Measurements from ENCODE around the gene MINDY2. TPM values are rescaled to one million over a fixed set of nuclear protein-coding genes. Genes with fewer than 3 reads are reported as not detected.

The MINDY2 gene
- total and polyA plus RNA-seq, 3 experiments from 2014 or later: 9.6 to 18.8 (median 12.1) TPM

DNA sequence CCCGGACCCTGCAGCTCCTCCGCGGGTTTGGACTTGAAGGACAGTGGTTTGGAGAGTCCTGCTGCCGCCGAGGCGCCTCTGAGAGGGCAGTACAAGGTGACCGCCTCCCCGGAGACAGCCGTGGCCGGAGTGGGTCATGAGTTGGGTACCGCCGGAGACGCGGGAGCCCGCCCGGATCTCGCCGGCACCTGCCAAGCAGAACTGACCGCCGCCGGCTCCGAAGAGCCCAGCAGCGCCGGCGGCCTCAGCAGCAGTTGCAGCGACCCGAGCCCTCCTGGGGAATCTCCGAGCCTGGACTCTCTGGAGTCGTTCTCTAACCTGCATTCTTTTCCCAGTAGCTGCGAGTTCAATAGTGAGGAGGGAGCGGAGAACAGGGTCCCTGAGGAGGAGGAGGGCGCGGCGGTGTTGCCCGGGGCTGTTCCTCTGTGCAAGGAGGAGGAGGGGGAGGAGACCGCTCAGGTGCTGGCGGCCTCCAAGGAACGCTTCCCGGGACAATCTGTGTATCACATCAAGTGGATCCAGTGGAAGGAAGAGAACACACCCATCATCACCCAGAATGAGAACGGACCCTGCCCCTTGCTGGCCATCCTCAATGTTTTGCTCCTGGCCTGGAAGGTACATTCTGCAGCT lies 634 bp downstream of the MINDY2 start:
- Histone ChIP-seq H3K27ac (ENCODE audit: low read depth, low read length) (peak overlapping the region; percentile 86), H3K4me3 (ENCODE audit: low read length) (peak overlapping the region; percentile 58), H3K4me1 (ENCODE audit: insufficient read depth, low read length) (peaks cover 38% of the 10 kb centered on the region), H3K36me3 (ENCODE audit: insufficient read depth, low read length) (no peaks in the 10 kb centered on the region), H3K9me3 (ENCODE audit: low read length) (no peaks in the 10 kb centered on the region), H3K27me3 (ENCODE audit: insufficient read depth, low read length, poor library complexity, severe bottlenecking) (no peaks in the 10 kb centered on the region)
- Mint-ChIP-seq H3K4me3 (peak overlapping the region in 1 of 7 donors; percentile 98), H3K4me1 (peaks cover 8 to 19% (median 9%) of the 10 kb centered on the region in 3 donors), H3K36me3 (peaks cover 0 to 9% (median 0%) of the 10 kb centered on the region in 3 donors), H3K9me3 (no peaks in the 10 kb centered on the region), H3K27me3 (no peaks in the 10 kb centered on the region), H3K27ac (peak overlapping the region; percentile 78 to 95 (median 90))
- POLR2A ChIA-PET: interaction anchor here (1.1 to 2.4 kb wide), 4 partner anchors 20 to 215 kb away, joined by 4 to 79 read pairs (median 5); partner anchors contain the start of genes ADAM10 and RNF111
- CTCF ChIA-PET: interaction anchor here (1.1 to 6.8 kb wide), 16 partner anchors 8 to 295 kb away, joined by 3 to 58 read pairs (median 4); partner anchors contain the start of gene ADAM10
- peak in 2 of 5 donors; percentile 8 to 29 for DNase-seq

DNA sequence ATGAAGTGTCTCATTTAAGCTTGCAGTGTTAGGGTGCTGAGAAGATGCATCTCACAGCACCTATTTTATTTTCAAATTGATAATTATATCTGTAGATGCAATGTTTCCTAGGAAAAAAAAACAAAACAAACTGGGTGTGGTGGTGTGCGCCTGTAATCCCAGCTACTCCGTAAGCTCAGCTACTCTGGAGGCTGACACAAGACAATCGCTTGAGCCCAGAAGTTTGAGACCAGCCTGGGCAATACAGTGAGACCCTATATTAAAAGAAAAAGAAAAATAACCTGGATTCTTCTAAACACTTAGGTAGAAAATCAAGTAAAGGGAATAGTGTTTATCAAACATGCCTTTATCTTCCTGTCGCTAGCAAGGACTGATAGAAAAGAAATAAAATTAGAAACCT lies 1.9 kb downstream of the MINDY2 start:
- Mint-ChIP-seq H3K27ac (peak overlapping the region in 4 of 8 donors; percentile 13 to 78 (median 39)), H3K4me1 (peaks cover 10 to 26% (median 17%) of the 10 kb centered on the region in 3 donors), H3K27me3 (no peaks in the 10 kb centered on the region), H3K4me3 (peak overlapping the region in 1 of 7 donors; percentile 98), H3K9me3 (no peaks in the 10 kb centered on the region), H3K36me3 (peaks cover 0 to 12% (median 0%) of the 10 kb centered on the region in 3 donors)
- H3K27ac ChIP-seq (ENCODE audit: low read depth, low read length): peak overlapping the region; percentile 5
- peak overlapping the region; percentile 58 for H3K4me3 ChIP-seq (ENCODE audit: low read length)
- H3K36me3 ChIP-seq (ENCODE audit: insufficient read depth, low read length): no peaks in the 10 kb centered on the region
- peaks cover 38% of the 10 kb centered on the region for H3K4me1 ChIP-seq (ENCODE audit: insufficient read depth, low read length)
- ChIA-PET POLR2A (no interaction called here), CTCF (interaction anchor here (6.8 kb wide), 1 partner anchor 24 kb away, joined by 58 read pairs; the partner anchor contains the start of gene ADAM10)
- H3K9me3 ChIP-seq (ENCODE audit: low read length): no peaks in the 10 kb centered on the region
- no peak for DNase-seq
- no peaks in the 10 kb centered on the region for H3K27me3 ChIP-seq (ENCODE audit: insufficient read depth, low read length, poor library complexity, severe bottlenecking)

DNA sequence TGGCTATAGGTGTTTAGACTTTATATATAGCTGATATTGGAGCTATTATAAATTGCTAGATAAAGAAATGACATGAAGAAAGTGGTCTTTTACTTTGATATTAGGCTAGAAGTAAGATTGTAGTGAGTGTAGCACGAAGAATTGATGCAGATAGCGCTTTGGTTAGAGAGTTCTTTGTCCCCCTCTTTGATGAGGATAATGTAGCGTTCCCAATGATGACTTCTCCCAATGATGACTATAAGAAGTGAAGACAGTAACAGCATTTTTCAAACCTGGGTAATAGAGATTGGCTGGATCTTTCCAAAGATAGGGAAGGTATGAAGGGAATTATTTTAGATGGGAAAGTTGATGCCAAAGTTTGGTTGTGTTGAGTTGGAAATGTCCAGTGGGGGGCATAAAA lies 4.3 kb downstream of the MINDY2 start:
- no peaks in the 10 kb centered on the region for H3K9me3 Mint-ChIP-seq
- ChIA-PET CTCF (no interaction called here), POLR2A (no interaction called here)
- Histone ChIP-seq H3K27me3 (ENCODE audit: insufficient read depth, low read length, poor library complexity, severe bottlenecking) (no peaks in the 10 kb centered on the region), H3K9me3 (ENCODE audit: low read length) (no peaks in the 10 kb centered on the region), H3K27ac (ENCODE audit: low read depth, low read length) (no peak overlapping the region), H3K36me3 (ENCODE audit: insufficient read depth, low read length) (no peaks in the 10 kb centered on the region), H3K4me3 (ENCODE audit: low read length) (no peak overlapping the region), H3K4me1 (ENCODE audit: insufficient read depth, low read length) (peaks cover 38% of the 10 kb centered on the region)
- H3K36me3 Mint-ChIP-seq: peaks cover 0 to 19% (median 0%) of the 10 kb centered on the region in 3 donors
- H3K27ac Mint-ChIP-seq: no peak overlapping the region
- peaks cover 17 to 26% (median 25%) of the 10 kb centered on the region in 3 donors for H3K4me1 Mint-ChIP-seq
- no peak overlapping the region for H3K4me3 Mint-ChIP-seq
- no peak for DNase-seq
- H3K27me3 Mint-ChIP-seq: no peaks in the 10 kb centered on the region

DNA sequence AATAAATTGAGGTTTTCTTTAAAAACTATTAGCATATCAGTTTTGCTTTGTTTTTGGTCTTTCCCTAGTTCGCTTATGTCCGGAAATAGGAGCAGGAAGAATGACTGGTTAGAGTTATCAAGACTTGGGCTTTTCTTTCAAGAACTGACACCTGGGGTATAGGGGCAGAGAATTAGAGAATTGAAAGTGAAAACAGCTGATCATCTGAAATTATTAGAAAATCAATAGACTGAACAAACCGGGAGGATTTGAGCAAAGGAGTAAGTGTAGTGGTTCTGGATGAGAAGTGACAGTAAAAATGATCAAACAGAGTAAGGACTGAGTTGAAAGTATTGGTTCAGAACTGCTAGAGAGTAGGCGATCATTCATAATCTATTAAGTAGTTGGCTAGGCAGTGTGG lies 6.0 kb downstream of the MINDY2 start:
- H3K36me3 Mint-ChIP-seq: peaks cover 0 to 18% (median 0%) of the 10 kb centered on the region in 3 donors
- Histone ChIP-seq H3K27ac (ENCODE audit: low read depth, low read length) (no peak overlapping the region), H3K9me3 (ENCODE audit: low read length) (no peaks in the 10 kb centered on the region), H3K27me3 (ENCODE audit: insufficient read depth, low read length, poor library complexity, severe bottlenecking) (no peaks in the 10 kb centered on the region), H3K4me3 (ENCODE audit: low read length) (no peak overlapping the region), H3K36me3 (ENCODE audit: insufficient read depth, low read length) (no peaks in the 10 kb centered on the region), H3K4me1 (ENCODE audit: insufficient read depth, low read length) (peaks cover 38% of the 10 kb centered on the region)
- no peak for DNase-seq
- no peaks in the 10 kb centered on the region for H3K9me3 Mint-ChIP-seq
- H3K27me3 Mint-ChIP-seq: no peaks in the 10 kb centered on the region
- H3K4me1 Mint-ChIP-seq: peaks cover 18 to 28% (median 19%) of the 10 kb centered on the region in 3 donors
- peak overlapping the region in 4 of 7 donors; percentile 5 to 53 (median 12) for H3K4me3 Mint-ChIP-seq
- H3K27ac Mint-ChIP-seq: peak overlapping the region in 2 of 8 donors; percentile 14 to 81
- CTCF ChIA-PET: no interaction called here
- POLR2A ChIA-PET: no interaction called here

DNA sequence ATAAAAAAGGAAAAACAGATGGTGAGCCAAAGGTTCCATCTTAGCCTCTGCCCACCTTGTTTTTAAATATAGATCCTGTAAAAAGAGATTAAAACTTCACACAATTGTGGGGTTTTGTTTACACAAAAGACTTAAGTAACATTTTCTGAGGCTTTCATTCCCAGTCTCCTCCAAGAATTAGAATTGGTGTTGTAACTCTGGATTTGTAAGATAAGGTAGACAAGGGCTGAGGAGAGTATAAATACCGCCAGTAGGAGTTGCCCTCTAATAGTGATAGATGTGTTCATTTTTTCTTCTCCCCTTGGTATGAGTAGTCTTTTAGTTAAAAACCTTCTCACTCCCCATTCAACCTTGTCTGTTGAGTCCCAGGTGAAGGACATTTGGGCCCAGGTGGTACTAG lies 8.5 kb downstream of the MINDY2 start:
- ChIA-PET CTCF (interaction anchor here (2.1 kb wide), 1 partner anchor 9 kb away, joined by 9 read pairs; the partner anchor contains the start of gene MINDY2), POLR2A (no interaction called here)
- Mint-ChIP-seq H3K4me3 (no peak overlapping the region), H3K4me1 (peaks cover 11 to 37% (median 30%) of the 10 kb centered on the region in 3 donors), H3K27ac (peak overlapping the region in 1 of 8 donors; percentile 13), H3K9me3 (no peaks in the 10 kb centered on the region), H3K36me3 (peaks cover 0 to 24% (median 2%) of the 10 kb centered on the region in 3 donors), H3K27me3 (no peaks in the 10 kb centered on the region)
- Histone ChIP-seq H3K9me3 (ENCODE audit: low read length) (no peaks in the 10 kb centered on the region), H3K36me3 (ENCODE audit: insufficient read depth, low read length) (no peaks in the 10 kb centered on the region), H3K4me3 (ENCODE audit: low read length) (no peak overlapping the region), H3K4me1 (ENCODE audit: insufficient read depth, low read length) (peaks cover 15% of the 10 kb centered on the region), H3K27ac (ENCODE audit: low read depth, low read length) (no peak overlapping the region), H3K27me3 (ENCODE audit: insufficient read depth, low read length, poor library complexity, severe bottlenecking) (no peaks in the 10 kb centered on the region)
- DNase-seq: no peak

DNA sequence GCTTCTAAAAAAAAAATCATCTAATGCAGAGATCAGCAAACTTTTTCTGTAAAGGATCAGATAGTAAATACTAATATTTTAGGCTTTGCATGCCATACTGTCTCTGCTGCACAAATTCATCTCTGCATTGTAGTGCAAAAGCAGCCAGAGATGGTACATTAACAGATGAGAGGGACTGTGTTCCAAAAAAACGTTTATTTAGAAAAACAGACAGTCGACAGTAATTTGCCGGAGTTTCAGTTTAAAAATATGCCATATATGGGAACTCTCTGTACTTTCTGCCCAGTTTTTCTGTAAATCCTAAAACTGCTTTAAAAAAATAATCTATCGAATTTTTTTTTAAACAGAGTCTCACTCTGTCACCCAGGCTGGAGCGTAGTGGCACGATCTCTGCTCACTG lies 14.3 kb downstream of the MINDY2 start:
- no peaks in the 10 kb centered on the region for H3K9me3 ChIP-seq (ENCODE audit: low read length)
- Mint-ChIP-seq H3K36me3 (peaks cover 1 to 27% (median 9%) of the 10 kb centered on the region in 3 donors), H3K27me3 (no peaks in the 10 kb centered on the region), H3K4me3 (no peak overlapping the region), H3K9me3 (no peaks in the 10 kb centered on the region), H3K4me1 (peaks cover 0 to 22% (median 15%) of the 10 kb centered on the region in 3 donors), H3K27ac (no peak overlapping the region)
- no peaks in the 10 kb centered on the region for H3K4me1 ChIP-seq (ENCODE audit: insufficient read depth, low read length)
- no peaks in the 10 kb centered on the region for H3K27me3 ChIP-seq (ENCODE audit: insufficient read depth, low read length, poor library complexity, severe bottlenecking)
- CTCF ChIA-PET: no interaction called here
- no peaks in the 10 kb centered on the region for H3K36me3 ChIP-seq (ENCODE audit: insufficient read depth, low read length)
- POLR2A ChIA-PET: no interaction called here
- no peak overlapping the region for H3K27ac ChIP-seq (ENCODE audit: low read depth, low read length)
- no peak overlapping the region for H3K4me3 ChIP-seq (ENCODE audit: low read length)
- DNase-seq: no peak

DNA sequence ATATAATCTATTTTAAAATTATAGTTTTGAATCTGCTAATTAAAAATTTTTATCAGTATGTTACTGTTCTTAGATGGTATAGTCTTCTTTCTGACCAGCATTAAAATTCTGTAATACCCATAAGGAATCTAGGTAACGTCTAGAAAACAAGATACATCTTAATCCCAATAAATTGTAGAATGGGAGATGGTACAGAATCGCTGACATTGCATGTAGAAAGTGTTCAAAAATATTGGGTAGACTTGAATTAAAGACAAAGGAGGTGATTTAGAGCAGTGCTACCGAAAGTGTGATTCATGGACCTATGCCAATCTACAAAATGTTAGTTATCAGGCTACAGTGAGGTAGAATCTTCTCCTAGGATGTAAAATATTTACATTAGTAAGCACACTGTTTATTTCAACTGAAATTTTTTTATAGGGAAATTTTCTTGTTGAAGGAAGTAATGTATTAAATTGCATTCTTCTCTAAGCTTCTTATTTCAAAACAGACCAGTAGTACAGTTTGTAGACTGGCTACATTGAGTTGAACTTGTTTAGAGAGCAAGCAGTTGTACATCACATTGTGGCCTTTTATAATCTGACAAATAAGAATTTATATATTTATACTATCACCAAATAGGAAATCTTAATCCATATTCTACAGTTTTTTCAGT lies 17.1 kb downstream of the MINDY2 start:
- H3K4me3 Mint-ChIP-seq: no peak overlapping the region
- H3K9me3 Mint-ChIP-seq: no peaks in the 10 kb centered on the region
- H3K36me3 Mint-ChIP-seq: peaks cover 5 to 30% (median 18%) of the 10 kb centered on the region in 3 donors
- H3K4me1 ChIP-seq (ENCODE audit: insufficient read depth, low read length): no peaks in the 10 kb centered on the region
- no peak for DNase-seq
- no peaks in the 10 kb centered on the region for H3K9me3 ChIP-seq (ENCODE audit: low read length)
- H3K27me3 ChIP-seq (ENCODE audit: insufficient read depth, low read length, poor library complexity, severe bottlenecking): no peaks in the 10 kb centered on the region
- no peak overlapping the region for H3K27ac ChIP-seq (ENCODE audit: low read depth, low read length)
- H3K4me1 Mint-ChIP-seq: peaks cover 0 to 18% (median 3%) of the 10 kb centered on the region in 3 donors
- H3K4me3 ChIP-seq (ENCODE audit: low read length): no peak overlapping the region
- ChIA-PET CTCF (no interaction called here), POLR2A (no interaction called here)
- no peak overlapping the region for H3K27ac Mint-ChIP-seq
- no peaks in the 10 kb centered on the region for H3K27me3 Mint-ChIP-seq
- no peaks in the 10 kb centered on the region for H3K36me3 ChIP-seq (ENCODE audit: insufficient read depth, low read length)

DNA sequence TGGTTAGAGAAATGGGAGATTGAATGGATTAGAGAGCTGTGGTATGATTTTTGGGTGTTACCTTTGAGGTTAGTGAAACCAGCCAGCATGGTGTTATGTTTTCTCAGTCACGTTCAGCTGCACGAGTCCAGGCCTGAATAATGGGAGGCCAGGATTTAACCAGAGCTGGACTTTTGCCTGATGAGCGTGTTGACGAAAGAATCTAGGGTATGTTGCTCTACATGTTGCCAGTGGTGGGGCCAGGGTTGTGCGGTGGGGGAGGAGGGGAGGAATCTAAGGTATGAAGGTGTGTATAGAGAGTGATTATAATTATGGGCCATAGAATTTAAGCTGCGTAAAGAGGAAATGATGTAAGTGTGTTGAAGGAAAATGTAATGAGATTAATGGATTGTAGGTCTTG lies 22.8 kb downstream of the MINDY2 start:
- Mint-ChIP-seq H3K27ac (peak overlapping the region in 3 of 8 donors; percentile 37 to 48 (median 43)), H3K4me3 (no peak overlapping the region), H3K9me3 (no peaks in the 10 kb centered on the region), H3K27me3 (no peaks in the 10 kb centered on the region), H3K36me3 (peaks cover 15 to 17% (median 16%) of the 10 kb centered on the region in 3 donors), H3K4me1 (peaks cover 18 to 41% (median 27%) of the 10 kb centered on the region in 3 donors)
- no peaks in the 10 kb centered on the region for H3K4me1 ChIP-seq (ENCODE audit: insufficient read depth, low read length)
- no peaks in the 10 kb centered on the region for H3K36me3 ChIP-seq (ENCODE audit: insufficient read depth, low read length)
- no peaks in the 10 kb centered on the region for H3K27me3 ChIP-seq (ENCODE audit: insufficient read depth, low read length, poor library complexity, severe bottlenecking)
- ChIA-PET POLR2A (no interaction called here), CTCF (no interaction called here)
- no peaks in the 10 kb centered on the region for H3K9me3 ChIP-seq (ENCODE audit: low read length)
- no peak overlapping the region for H3K27ac ChIP-seq (ENCODE audit: low read depth, low read length)
- H3K4me3 ChIP-seq (ENCODE audit: low read length): no peak overlapping the region
- DNase-seq: no peak
